HG03558 (cell line): Measurements from ENCODE around the gene ATP13A3.

ENCODE experiments used
- ATAC-seq: cut with Tn5 transposase; IDR thresholded peaks from one replicate; pipeline ENCODE4 v1.9.1; 2021; ENCODE audit warnings: moderate number of reproducible peaks; ENCODE audit not compliant: unreplicated experiment; ENCODE audit errors: extremely low read depth

ATP13A3 gene

GRCh38 chr3:194399874-194400411, 86.9 kb downstream of the ATP13A3 start:
- ATAC-seq, result no peak

GRCh38 chr3:194399166-194399565, 87.6 kb downstream of the ATP13A3 start, which contains the start of gene GP5:
Gene GP5 (minus strand): TSS chr3:194399266. CDS start chr3:194398282, 984 bp downstream.
- no peak for ATAC-seq

GRCh38 chr3:194397757-194398312, 89.0 kb downstream of the ATP13A3 start:
- ATAC-seq, result no peak

GRCh38 chr3:194396859-194397756, 89.7 kb downstream of the ATP13A3 start:
- ATAC-seq, result no peak

- no peak for ATAC-seq
Measured at GRCh38 chr3:194396539-194396858, 90.3 kb downstream of the ATP13A3 start.

- no peak for ATAC-seq
Measured at GRCh38 chr3:194395778-194396538, 90.8 kb downstream of the ATP13A3 start.

GRCh38 chr3:194395212-194395611, 91.6 kb downstream of the ATP13A3 start:
- ATAC-seq, result no peak

- no peak for ATAC-seq
Measured at GRCh38 chr3:194392576-194392975, 94.2 kb downstream of the ATP13A3 start.

- ATAC-seq, result no peak
Measured at GRCh38 chr3:194390835-194391234, 96.0 kb downstream of the ATP13A3 start.

GRCh38 chr3:194389269-194389668, 97.5 kb downstream of the ATP13A3 start:
- no peak for ATAC-seq

GRCh38 chr3:194387926-194388418, 98.8 kb downstream of the ATP13A3 start:
- ATAC-seq, result no peak

- ATAC-seq, result no peak
Measured at GRCh38 chr3:194387276-194387675, 99.5 kb downstream of the ATP13A3 start.

GRCh38 chr3:194386648-194387047, 100.2 kb downstream of the ATP13A3 start:
- no peak for ATAC-seq

GRCh38 chr3:194386066-194386465, 100.7 kb downstream of the ATP13A3 start:
- no peak for ATAC-seq

- ATAC-seq, result no peak
Measured at GRCh38 chr3:194384569-194385001, 102.2 kb downstream of the ATP13A3 start.

GRCh38 chr3:194384156-194384555, 102.6 kb downstream of the ATP13A3 start:
- ATAC-seq, result no peak

GRCh38 chr3:194383276-194383940, 103.4 kb downstream of the ATP13A3 start:
- ATAC-seq, result no peak

- no peak for ATAC-seq
Measured at GRCh38 chr3:194382892-194383223, 103.9 kb downstream of the ATP13A3 start.

GRCh38 chr3:194382196-194382891, 104.5 kb downstream of the ATP13A3 start:
- ATAC-seq, result no peak

GRCh38 chr3:194381460-194381875, 105.3 kb downstream of the ATP13A3 start:
- no peak for ATAC-seq
